GM19240 (cell line): ENCODE results near the gene ZDHHC4.
"Not testable (repeated sequence)": the region's sequence is repeated elsewhere in the genome, so short reads cannot be mapped to it uniquely, and the experiment has no call there.

ENCODE experiments used
- DNase-seq: peaks from one replicate; pipeline ENCODE4 v3.0.0; 2011; ENCODE audit warnings: low spot score; ENCODE audit not compliant: insufficient read length

The ZDHHC4 gene

GRCh38 chr7:6559896-6560295 is 17.4 kb upstream of the ZDHHC4 start:
- no peak for DNase-seq

GRCh38 chr7:6562106-6562505 is 15.1 kb upstream of the ZDHHC4 start:
- DNase-seq: no peak

GRCh38 chr7:6563936-6564770 is 13.1 kb upstream of the ZDHHC4 start:
- DNase-seq: no peak

- no peak for DNase-seq
Measured at GRCh38 chr7:6565655-6566054, 11.6 kb upstream of the ZDHHC4 start.

- DNase-seq: no peak
Measured at GRCh38 chr7:6567886-6568285, 9.4 kb upstream of the ZDHHC4 start.

- no peak for DNase-seq
Measured at GRCh38 chr7:6571160-6571779, 6.0 kb upstream of the ZDHHC4 start.

- DNase-seq: no peak
Measured at GRCh38 chr7:6575281-6576023, 1.8 kb upstream of the ZDHHC4 start.

- no peak for DNase-seq
Measured at GRCh38 chr7:6576024-6576866, 1.0 kb upstream of the ZDHHC4 start.

- DNase-seq: not testable (repeated sequence)
Measured at GRCh38 chr7:6576867-6577368, 336 bp upstream of the ZDHHC4 start.

GRCh38 chr7:6578114-6579084 is 1.1 kb downstream of the ZDHHC4 start:
- DNase-seq: no peak

GRCh38 chr7:6579446-6579845 is 2.2 kb downstream of the ZDHHC4 start:
- DNase-seq: no peak

GRCh38 chr7:6585746-6586432 is 8.6 kb downstream of the ZDHHC4 start:
- not testable (repeated sequence) for DNase-seq

GRCh38 chr7:6588566-6588965 is 11.3 kb downstream of the ZDHHC4 start:
- DNase-seq: no peak

- no peak for DNase-seq
Measured at GRCh38 chr7:6589151-6589828, 12.0 kb downstream of the ZDHHC4 start.

GRCh38 chr7:6589829-6590644 is 12.8 kb downstream of the ZDHHC4 start, which contains the start of gene INTS15:
TSS of gene INTS15 (plus strand) at chr7:6590021. CDS start at chr7:6590284, 263 bp downstream.
- DNase-seq: peak; percentile 76

GRCh38 chr7:6590645-6591110 is 13.4 kb downstream of the ZDHHC4 start:
- no peak for DNase-seq

- no peak for DNase-seq
Measured at GRCh38 chr7:6600093-6600492, 22.8 kb downstream of the ZDHHC4 start.

GRCh38 chr7:6604458-6604857 is 27.2 kb downstream of the ZDHHC4 start:
- DNase-seq: no peak
